Osteocyte (in vitro differentiated cells): ENCODE measurements around the gene MIF. TPM values are rescaled to one million over a fixed set of nuclear protein-coding genes. Genes with fewer than 3 reads are reported as not detected.
A peak's percentile ranks its signal among the peaks of the same experiment; 100 is the strongest.

ENCODE experiments used
- DNase-seq: peaks from one replicate; pipeline ENCODE4 v3.0.0; 2021; ENCODE audit warnings: mixed read lengths; ENCODE audit not compliant: unreplicated experiment; ENCODE audit errors: extremely low spot score
- H3K27ac Mint-ChIP-seq: one replicate; pipeline ENCODE4 v1.8.0; 2021; ENCODE audit warnings: mild to moderate bottlenecking, mixed read lengths; ENCODE audit not compliant: unreplicated experiment
- H3K27me3 Mint-ChIP-seq: one replicate; pipeline ENCODE4 v1.8.0; 2021; ENCODE audit warnings: mixed read lengths; ENCODE audit not compliant: unreplicated experiment
- H3K36me3 Mint-ChIP-seq: one replicate; pipeline ENCODE4 v1.8.0; 2021; ENCODE audit warnings: mixed read lengths; ENCODE audit not compliant: unreplicated experiment
- H3K4me1 Mint-ChIP-seq: one replicate; pipeline ENCODE4 v1.8.0; 2021; ENCODE audit warnings: mixed read lengths; ENCODE audit not compliant: unreplicated experiment
- H3K4me3 Mint-ChIP-seq: one replicate; pipeline ENCODE4 v1.8.0; 2021; ENCODE audit warnings: mild to moderate bottlenecking, moderate library complexity, mixed read lengths; ENCODE audit not compliant: unreplicated experiment
- H3K9me3 Mint-ChIP-seq: one replicate; pipeline ENCODE4 v1.8.0; 2021; ENCODE audit warnings: mixed read lengths; ENCODE audit not compliant: unreplicated experiment
- total RNA-seq: library from RNA; stranded (reverse); gene quantifications from 2 replicates; pipeline ENCODE4 v1.2.1, GENCODE V29; 2021
- TF ChIP-seq, protein P1 (sequence below): fragments of 200-600 bp; sonication (generic); IDR thresholded peaks from 2 replicates; pipeline ENCODE4 v1.5.0; 2021; ENCODE audit warnings: antibody characterized with exemption, mild to moderate bottlenecking, moderate library complexity

The MIF gene
- total RNA-seq, 1 donor from 2014 or later, result 363 TPM

DNA sequence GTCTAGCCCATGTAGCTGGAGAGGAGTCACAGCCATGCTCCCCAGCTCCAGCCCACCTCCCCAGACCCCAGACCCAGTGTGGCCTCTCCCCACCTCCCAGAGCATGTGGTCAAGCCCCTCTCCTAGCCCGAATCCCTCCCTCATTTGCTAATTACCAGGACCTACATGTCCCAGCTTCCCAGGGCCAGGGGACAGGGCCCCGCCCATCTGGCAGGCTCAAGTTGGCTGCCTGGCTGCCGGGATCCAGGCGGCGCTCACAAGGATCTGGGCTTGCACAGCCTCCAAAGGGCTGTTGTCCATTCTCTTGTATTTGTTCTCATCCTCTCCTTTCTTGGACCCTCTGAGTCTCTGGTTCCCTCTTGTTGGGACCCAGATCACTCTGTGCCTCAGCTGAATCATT is 4.6 kb upstream of the MIF start:
- Mint-ChIP-seq H3K27me3 (no peaks in the 10 kb centered on the region), H3K4me1 (peaks cover 18% of the 10 kb centered on the region), H3K27ac (peak overlapping the region; percentile 38), H3K9me3 (no peaks in the 10 kb centered on the region), H3K4me3 (no peak overlapping the region), H3K36me3 (no peaks in the 10 kb centered on the region)
- TF ChIP-seq, protein P1, sequence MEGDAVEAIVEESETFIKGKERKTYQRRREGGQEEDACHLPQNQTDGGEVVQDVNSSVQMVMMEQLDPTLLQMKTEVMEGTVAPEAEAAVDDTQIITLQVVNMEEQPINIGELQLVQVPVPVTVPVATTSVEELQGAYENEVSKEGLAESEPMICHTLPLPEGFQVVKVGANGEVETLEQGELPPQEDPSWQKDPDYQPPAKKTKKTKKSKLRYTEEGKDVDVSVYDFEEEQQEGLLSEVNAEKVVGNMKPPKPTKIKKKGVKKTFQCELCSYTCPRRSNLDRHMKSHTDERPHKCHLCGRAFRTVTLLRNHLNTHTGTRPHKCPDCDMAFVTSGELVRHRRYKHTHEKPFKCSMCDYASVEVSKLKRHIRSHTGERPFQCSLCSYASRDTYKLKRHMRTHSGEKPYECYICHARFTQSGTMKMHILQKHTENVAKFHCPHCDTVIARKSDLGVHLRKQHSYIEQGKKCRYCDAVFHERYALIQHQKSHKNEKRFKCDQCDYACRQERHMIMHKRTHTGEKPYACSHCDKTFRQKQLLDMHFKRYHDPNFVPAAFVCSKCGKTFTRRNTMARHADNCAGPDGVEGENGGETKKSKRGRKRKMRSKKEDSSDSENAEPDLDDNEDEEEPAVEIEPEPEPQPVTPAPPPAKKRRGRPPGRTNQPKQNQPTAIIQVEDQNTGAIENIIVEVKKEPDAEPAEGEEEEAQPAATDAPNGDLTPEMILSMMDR, result no peak
- DNase-seq, result no peak

DNA sequence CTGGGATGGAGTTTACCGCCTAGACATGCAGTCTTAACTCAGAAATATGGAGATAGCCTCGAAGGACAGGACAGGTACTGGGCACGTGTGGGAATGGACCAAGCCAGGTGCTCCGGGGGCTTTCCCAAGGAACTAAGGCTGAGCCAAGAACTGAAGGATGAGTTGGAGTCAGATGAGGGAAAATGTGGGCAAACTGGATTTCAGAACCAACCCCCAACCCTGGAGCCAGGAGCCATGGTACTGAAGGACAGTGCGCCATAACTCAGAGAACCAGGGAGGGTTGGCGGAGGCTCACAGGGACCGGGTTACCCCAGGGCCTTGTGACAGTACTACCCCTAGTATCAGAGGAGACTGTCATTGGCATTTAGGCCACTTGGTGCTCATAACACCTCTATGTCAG is 2.5 kb upstream of the MIF start:
- no peaks in the 10 kb centered on the region for H3K27me3 Mint-ChIP-seq

DNA sequence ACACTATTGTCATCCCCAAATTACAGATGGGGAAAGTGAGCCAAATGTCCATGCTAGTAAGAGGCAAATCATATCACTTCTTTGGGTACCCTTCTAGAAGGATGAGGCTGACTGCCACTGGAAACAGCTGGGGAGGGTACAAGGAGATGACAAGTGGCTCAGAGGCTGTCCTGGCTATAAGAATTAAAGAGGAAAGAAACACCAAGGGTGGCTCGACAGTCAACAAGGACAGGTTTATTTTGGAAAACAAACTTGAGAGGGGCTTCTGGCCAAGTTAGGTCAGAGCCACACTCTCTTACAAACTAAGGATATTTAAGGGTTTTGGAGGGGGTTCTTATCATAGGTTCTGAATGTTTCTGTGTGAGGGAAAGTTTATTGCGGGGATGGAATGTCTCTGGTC is 2.1 kb upstream of the MIF start:
- Mint-ChIP-seq H3K27ac (no peak overlapping the region), H3K36me3 (peaks cover 5% of the 10 kb centered on the region), H3K4me3 (no peak overlapping the region), H3K4me1 (peaks cover 28% of the 10 kb centered on the region), H3K27me3 (no peaks in the 10 kb centered on the region), H3K9me3 (no peaks in the 10 kb centered on the region)
- TF ChIP-seq, protein P1, result no peak
- no peak for DNase-seq

More for the DNA sequence above, 2.5 kb upstream of the MIF start:
- no peak for DNase-seq
- Mint-ChIP-seq H3K4me3 (no peak overlapping the region), H3K27ac (no peak overlapping the region), H3K9me3 (no peaks in the 10 kb centered on the region), H3K4me1 (peaks cover 28% of the 10 kb centered on the region), H3K36me3 (peaks cover 3% of the 10 kb centered on the region)
- TF ChIP-seq, protein P1, result no peak

DNA sequence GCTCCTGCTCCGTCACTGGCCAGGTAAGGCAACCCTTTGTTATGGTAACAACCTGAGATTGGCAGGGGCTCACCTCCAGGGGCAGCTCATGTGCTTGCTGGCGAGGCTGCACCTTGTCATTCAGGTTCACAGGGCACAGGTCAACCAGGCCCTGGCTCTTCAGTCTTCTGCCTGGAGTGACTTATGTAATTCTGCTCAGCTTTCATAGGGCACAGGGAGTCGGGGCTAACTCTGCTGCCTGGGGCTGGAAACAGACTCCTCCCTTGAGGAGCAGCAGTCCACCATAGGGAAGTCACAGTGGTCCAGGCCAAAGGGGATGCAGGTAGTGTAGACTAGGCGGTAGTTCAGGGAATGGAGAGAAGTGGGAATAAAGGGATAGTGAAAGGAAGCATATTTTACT is 1.5 kb upstream of the MIF start:
- H3K27ac Mint-ChIP-seq, result no peak overlapping the region
- no peaks in the 10 kb centered on the region for H3K27me3 Mint-ChIP-seq
- TF ChIP-seq, protein P1, result no peak
- peak overlapping the region; percentile 39 for H3K4me3 Mint-ChIP-seq
- peaks cover 7% of the 10 kb centered on the region for H3K36me3 Mint-ChIP-seq
- H3K9me3 Mint-ChIP-seq, result no peaks in the 10 kb centered on the region
- peaks cover 28% of the 10 kb centered on the region for H3K4me1 Mint-ChIP-seq
- DNase-seq, result no peak

DNA sequence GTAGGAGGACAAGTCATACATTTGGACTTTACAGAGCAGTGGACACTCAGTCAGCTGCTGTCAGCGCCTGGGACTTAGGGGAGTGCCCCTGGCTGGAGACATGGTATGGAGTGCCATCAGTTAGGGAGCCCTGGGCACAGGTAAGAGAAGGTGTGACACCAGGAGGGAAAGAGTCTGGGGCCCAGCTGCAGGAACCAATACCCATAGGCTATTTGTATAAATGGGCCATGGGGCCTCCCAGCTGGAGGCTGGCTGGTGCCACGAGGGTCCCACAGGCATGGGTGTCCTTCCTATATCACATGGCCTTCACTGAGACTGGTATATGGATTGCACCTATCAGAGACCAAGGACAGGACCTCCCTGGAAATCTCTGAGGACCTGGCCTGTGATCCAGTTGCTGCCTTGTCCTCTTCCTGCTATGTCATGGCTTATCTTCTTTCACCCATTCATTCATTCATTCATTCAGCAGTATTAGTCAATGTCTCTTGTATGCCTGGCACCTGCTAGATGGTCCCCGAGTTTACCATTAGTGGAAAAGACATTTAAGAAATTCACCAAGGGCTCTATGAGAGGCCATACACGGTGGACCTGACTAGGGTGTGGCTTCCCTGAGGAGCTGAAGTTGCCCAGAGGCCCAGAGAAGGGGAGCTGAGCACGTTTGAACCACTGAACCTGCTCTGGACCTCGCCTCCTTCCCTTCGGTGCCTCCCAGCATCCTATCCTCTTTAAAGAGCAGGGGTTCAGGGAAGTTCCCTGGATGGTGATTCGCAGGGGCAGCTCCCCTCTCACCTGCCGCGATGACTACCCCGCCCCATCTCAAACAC is 850 bp upstream of the MIF start:
- peak overlapping the region; percentile 97 for H3K27ac Mint-ChIP-seq
- H3K27me3 Mint-ChIP-seq, result no peaks in the 10 kb centered on the region
- no peaks in the 10 kb centered on the region for H3K9me3 Mint-ChIP-seq
- TF ChIP-seq, protein P1, result no peak
- peaks cover 28% of the 10 kb centered on the region for H3K4me1 Mint-ChIP-seq
- H3K36me3 Mint-ChIP-seq, result peaks cover 7% of the 10 kb centered on the region
- no peak for DNase-seq
- peak overlapping the region; percentile 92 for H3K4me3 Mint-ChIP-seq
